HepG2 (cell line): ENCODE data around the gene EARS2. TPM values are rescaled to one million over a fixed set of nuclear protein-coding genes. Genes with fewer than 3 reads are reported as not detected.

Experiments used
- AHR ChIP-seq: IDR thresholded peaks from 2 replicates; pipeline ENCODE4 v1.6.1; 2018; ENCODE audit warnings: missing genetic modification reagents, missing compliant biosample characterization
- DMAP1 ChIP-seq: IDR thresholded peaks from 2 replicates; pipeline ENCODE4 v1.6.1; 2016
- FOSL2 ChIP-seq: sonication (generic); formaldehyde crosslinking; IDR thresholded peaks from 2 replicates; pipeline ENCODE4 v1.4.0; 2020; ENCODE audit warnings: missing genetic modification reagents
- SMARCC2 ChIP-seq: fragments of 450-650 bp; IDR thresholded peaks from 2 replicates; pipeline ENCODE4 v1.6.1; 2017; ENCODE audit warnings: antibody characterized with exemption, mild to moderate bottlenecking
- SRF ChIP-seq: IDR thresholded peaks from 2 replicates; pipeline ENCODE4 v1.6.1; 2011; ENCODE audit warnings: mild to moderate bottlenecking, low read depth, low read length, moderate library complexity
- TOE1 ChIP-seq: sonication (generic); formaldehyde crosslinking; IDR thresholded peaks from 2 replicates; pipeline ENCODE4 v1.4.0; 2020; ENCODE audit warnings: mild to moderate bottlenecking, missing genetic modification reagents
- ZBTB8A ChIP-seq: sonication (generic); formaldehyde crosslinking; IDR thresholded peaks from 2 replicates; pipeline ENCODE4 v1.4.0; 2020; ENCODE audit warnings: mild to moderate bottlenecking, low read depth, missing genetic modification reagents, borderline replicate concordance
- ZNF17 ChIP-seq: sonication (generic); formaldehyde crosslinking; IDR thresholded peaks from 2 replicates; pipeline ENCODE4 v1.5.0; 2020; ENCODE audit warnings: mild to moderate bottlenecking, missing genetic modification reagents
- ZNF841 ChIP-seq: sonication (generic); formaldehyde crosslinking; IDR thresholded peaks from 2 replicates; pipeline ENCODE4 v1.8.1; 2023; ENCODE audit warnings: missing genetic modification reagents, borderline replicate concordance
- polyA plus RNA-seq, 8 experiments: library from polyadenylated mRNA; depleted of rRNA in 3 of 8; stranded (reverse) in 7 of 8; unstranded in 1 of 8; fragments of >200 nt; fragmentation: Illumina TruSeq in 4 of 8; extraction: Trizol in 4 of 8; gene quantifications; 2 replicates each; pipeline versions ENCODE4 v1.2.1 to v1.2.3, GENCODE V29; 2011 to 2016; ENCODE audit warnings: low read depth in 4 of 8, missing spikeins in 1 of 8, mixed read lengths in 1 of 8; ENCODE audit not compliant: insufficient read depth in 1 of 8
- total RNA-seq, 5 experiments: library from RNA; depleted of rRNA; stranded (reverse); fragments of >200 nt; fragmentation: Illumina TruSeq; extraction: Trizol; gene quantifications; 2 replicates each; pipeline ENCODE4 v1.2.3, GENCODE V29; 2016; ENCODE audit warnings: low read depth in 1 of 5
- TF ChIP-seq, protein P1 (sequence below), 2 experiments: sonication (generic) in 1 of 2; formaldehyde crosslinking in 1 of 2; IDR thresholded peaks; 2 replicates each; pipeline versions ENCODE4 v1.4.0 to v1.6.1; 2016 to 2020; ENCODE audit warnings: borderline replicate concordance in 1 of 2, low read depth in 1 of 2, mild to moderate bottlenecking in 1 of 2, missing genetic modification reagents in 1 of 2
- TF ChIP-seq, protein P2 (sequence below): sonication (generic); formaldehyde crosslinking; IDR thresholded peaks from one replicate; pipeline ENCODE4 v1.5.1; 2020; ENCODE audit warnings: mild to moderate bottlenecking, missing genetic modification reagents; ENCODE audit errors: not compliant biosample characterization
- TF ChIP-seq, protein P3 (sequence below): sonication (generic); formaldehyde crosslinking; IDR thresholded peaks from 2 replicates; pipeline ENCODE4 v1.4.0; 2020; ENCODE audit warnings: missing genetic modification reagents

Gene EARS2
- total and polyA plus RNA-seq, 2 of the 13 experiments (the other 11 are each of a cell fraction or from before 2014, with no cell fraction given): 49.4 to 80.4 TPM

DNA sequence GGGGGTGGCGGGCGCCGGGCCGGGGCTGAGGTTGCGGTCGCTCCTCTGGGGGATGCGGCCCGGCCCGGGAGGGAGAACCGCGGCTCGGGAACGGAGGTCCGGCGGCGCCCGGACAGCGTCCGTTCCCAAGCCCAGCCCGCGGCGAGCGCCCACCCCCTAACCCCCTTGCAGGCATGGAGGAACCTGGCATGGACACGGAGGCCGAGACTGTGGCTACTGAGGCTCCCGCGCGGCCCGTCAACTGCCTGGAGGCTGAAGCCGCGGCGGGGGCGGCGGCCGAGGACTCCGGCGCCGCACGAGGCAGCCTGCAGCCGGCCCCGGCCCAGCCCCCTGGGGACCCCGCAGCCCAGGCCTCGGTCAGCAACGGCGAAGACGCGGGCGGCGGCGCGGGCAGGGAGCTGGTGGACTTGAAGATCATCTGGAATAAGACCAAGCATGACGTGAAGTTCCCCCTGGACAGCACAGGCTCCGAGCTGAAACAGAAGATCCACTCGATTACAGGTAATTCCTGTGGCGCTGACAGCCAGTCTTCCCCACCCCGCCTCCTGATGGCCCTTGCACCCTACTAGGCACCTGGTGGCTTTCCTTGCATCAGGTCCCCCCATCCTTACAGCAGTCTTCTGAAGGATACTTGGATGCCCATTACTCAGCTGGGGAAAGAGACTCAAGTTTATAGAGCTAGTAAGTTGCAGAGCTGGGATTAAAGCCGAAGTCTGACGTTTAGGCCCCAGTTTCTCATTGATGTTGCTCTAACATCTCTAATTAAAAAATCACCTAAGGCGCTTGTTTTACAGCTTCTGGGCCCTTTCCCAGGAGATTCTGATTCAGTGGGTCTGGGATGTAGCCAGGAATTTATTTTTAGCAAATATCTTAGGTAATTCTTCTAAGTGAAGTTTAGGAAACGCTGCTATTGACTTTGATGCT is 891 bp upstream of the EARS2 start (continued):
- TF ChIP-seq, protein P1, sequence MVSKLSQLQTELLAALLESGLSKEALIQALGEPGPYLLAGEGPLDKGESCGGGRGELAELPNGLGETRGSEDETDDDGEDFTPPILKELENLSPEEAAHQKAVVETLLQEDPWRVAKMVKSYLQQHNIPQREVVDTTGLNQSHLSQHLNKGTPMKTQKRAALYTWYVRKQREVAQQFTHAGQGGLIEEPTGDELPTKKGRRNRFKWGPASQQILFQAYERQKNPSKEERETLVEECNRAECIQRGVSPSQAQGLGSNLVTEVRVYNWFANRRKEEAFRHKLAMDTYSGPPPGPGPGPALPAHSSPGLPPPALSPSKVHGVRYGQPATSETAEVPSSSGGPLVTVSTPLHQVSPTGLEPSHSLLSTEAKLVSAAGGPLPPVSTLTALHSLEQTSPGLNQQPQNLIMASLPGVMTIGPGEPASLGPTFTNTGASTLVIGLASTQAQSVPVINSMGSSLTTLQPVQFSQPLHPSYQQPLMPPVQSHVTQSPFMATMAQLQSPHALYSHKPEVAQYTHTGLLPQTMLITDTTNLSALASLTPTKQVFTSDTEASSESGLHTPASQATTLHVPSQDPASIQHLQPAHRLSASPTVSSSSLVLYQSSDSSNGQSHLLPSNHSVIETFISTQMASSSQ (IDR thresholded peaks at IDR 0.05; ENCODE audit: low read depth): no peak
- TF ChIP-seq, protein P1 (CRISPR knock-in tag; IDR thresholded peaks at IDR 0.05; ENCODE audit: borderline replicate concordance): no peak
- TF ChIP-seq SRF (no peak), ZNF17 (CRISPR knock-in tag) (no peak), SMARCC2 (no peak), AHR (CRISPR knock-in tag) (no peak), ZBTB8A (CRISPR knock-in tag) (no peak), TOE1 (CRISPR knock-in tag) (no peak), FOSL2 (CRISPR knock-in tag) (no peak), ZNF841 (no peak), DMAP1 (CRISPR knock-in tag) (no peak)
- TF ChIP-seq, protein P2, sequence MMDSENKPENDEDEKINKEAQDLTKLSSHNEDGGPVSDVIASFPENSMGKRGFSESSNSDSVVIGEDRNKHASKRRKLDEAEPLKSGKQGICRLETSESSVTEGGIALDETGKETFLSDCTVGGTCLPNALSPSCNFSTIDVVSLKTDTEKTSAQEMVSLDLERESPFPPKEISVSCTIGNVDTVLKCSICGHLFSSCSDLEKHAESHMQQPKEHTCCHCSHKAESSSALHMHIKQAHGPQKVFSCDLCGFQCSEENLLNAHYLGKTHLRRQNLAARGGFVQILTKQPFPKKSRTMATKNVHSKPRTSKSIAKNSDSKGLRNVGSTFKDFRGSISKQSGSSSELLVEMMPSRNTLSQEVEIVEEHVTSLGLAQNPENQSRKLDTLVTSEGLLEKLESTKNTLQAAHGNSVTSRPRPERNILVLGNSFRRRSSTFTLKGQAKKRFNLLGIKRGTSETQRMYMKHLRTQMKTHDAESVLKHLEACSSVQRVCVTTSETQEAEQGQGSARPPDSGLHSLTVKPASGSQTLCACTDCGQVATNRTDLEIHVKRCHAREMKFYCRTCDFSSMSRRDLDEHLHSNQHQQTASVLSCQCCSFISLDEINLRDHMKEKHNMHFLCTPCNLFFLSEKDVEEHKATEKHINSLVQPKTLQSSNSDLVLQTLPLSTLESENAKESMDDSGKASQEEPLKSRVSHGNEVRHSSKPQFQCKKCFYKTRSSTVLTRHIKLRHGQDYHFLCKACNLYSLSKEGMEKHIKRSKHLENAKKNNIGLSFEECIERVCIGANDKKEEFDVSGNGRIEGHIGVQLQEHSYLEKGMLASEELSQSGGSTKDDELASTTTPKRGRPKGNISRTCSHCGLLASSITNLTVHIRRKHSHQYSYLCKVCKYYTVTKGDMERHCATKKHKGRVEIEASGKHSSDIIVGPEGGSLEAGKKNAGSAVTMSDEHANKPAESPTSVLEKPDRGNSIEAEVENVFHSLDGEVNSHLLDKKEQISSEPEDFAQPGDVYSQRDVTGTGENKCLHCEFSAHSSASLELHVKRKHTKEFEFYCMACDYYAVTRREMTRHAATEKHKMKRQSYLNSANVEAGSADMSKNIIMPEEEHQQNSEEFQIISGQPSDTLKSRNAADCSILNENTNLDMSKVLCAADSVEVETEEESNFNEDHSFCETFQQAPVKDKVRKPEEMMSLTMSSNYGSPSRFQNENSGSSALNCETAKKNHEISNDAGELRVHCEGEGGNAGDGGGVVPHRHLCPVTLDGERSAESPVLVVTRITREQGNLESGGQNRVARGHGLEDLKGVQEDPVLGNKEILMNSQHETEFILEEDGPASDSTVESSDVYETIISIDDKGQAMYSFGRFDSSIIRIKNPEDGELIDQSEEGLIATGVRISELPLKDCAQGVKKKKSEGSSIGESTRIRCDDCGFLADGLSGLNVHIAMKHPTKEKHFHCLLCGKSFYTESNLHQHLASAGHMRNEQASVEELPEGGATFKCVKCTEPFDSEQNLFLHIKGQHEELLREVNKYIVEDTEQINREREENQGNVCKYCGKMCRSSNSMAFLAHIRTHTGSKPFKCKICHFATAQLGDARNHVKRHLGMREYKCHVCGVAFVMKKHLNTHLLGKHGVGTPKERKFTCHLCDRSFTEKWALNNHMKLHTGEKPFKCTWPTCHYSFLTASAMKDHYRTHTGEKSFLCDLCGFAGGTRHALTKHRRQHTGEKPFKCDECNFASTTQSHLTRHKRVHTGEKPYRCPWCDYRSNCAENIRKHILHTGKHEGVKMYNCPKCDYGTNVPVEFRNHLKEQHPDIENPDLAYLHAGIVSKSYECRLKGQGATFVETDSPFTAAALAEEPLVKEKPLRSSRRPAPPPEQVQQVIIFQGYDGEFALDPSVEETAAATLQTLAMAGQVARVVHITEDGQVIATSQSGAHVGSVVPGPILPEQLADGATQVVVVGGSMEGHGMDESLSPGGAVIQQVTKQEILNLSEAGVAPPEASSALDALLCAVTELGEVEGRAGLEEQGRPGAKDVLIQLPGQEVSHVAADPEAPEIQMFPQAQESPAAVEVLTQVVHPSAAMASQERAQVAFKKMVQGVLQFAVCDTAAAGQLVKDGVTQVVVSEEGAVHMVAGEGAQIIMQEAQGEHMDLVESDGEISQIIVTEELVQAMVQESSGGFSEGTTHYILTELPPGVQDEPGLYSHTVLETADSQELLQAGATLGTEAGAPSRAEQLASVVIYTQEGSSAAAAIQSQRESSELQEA (CRISPR knock-in tag): no peak
- TF ChIP-seq, protein P3, sequence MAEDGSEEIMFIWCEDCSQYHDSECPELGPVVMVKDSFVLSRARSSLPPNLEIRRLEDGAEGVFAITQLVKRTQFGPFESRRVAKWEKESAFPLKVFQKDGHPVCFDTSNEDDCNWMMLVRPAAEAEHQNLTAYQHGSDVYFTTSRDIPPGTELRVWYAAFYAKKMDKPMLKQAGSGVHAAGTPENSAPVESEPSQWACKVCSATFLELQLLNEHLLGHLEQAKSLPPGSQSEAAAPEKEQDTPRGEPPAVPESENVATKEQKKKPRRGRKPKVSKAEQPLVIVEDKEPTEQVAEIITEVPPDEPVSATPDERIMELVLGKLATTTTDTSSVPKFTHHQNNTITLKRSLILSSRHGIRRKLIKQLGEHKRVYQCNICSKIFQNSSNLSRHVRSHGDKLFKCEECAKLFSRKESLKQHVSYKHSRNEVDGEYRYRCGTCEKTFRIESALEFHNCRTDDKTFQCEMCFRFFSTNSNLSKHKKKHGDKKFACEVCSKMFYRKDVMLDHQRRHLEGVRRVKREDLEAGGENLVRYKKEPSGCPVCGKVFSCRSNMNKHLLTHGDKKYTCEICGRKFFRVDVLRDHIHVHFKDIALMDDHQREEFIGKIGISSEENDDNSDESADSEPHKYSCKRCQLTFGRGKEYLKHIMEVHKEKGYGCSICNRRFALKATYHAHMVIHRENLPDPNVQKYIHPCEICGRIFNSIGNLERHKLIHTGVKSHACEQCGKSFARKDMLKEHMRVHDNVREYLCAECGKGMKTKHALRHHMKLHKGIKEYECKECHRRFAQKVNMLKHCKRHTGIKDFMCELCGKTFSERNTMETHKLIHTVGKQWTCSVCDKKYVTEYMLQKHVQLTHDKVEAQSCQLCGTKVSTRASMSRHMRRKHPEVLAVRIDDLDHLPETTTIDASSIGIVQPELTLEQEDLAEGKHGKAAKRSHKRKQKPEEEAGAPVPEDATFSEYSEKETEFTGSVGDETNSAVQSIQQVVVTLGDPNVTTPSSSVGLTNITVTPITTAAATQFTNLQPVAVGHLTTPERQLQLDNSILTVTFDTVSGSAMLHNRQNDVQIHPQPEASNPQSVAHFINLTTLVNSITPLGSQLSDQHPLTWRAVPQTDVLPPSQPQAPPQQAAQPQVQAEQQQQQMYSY (CRISPR knock-in tag): 0 out of 2 replicates have a peak, but pooled peaks have one; percentile 7
